ENCODE results near the gene OR5D13. TPM values are rescaled to one million over a fixed set of nuclear protein-coding genes. Genes with fewer than 3 reads are reported as not detected.

OR5D13 gene
- total and polyA plus RNA-seq, 9 donors, result not detected

GRCh38 chr11:55819330-55819729 is 46.1 kb downstream of the OR5D13 start, which contains the start of gene OR5D18:
TSS of gene OR5D18 (plus strand) at chr11:55819630. CDS start at chr11:55819630, 0 bp downstream.
- no peak for TF ChIP-seq POLR2A (IDR thresholded peaks at IDR 0.05)
- TF ChIP-seq, protein P1, sequence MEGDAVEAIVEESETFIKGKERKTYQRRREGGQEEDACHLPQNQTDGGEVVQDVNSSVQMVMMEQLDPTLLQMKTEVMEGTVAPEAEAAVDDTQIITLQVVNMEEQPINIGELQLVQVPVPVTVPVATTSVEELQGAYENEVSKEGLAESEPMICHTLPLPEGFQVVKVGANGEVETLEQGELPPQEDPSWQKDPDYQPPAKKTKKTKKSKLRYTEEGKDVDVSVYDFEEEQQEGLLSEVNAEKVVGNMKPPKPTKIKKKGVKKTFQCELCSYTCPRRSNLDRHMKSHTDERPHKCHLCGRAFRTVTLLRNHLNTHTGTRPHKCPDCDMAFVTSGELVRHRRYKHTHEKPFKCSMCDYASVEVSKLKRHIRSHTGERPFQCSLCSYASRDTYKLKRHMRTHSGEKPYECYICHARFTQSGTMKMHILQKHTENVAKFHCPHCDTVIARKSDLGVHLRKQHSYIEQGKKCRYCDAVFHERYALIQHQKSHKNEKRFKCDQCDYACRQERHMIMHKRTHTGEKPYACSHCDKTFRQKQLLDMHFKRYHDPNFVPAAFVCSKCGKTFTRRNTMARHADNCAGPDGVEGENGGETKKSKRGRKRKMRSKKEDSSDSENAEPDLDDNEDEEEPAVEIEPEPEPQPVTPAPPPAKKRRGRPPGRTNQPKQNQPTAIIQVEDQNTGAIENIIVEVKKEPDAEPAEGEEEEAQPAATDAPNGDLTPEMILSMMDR (IDR thresholded peaks at IDR 0.05), result no peak
- no peak for TF ChIP-seq EP300 (IDR thresholded peaks at IDR 0.05)
- Histone ChIP-seq H3K27ac (no peak within 1 kb of the TSS), H3K4me1 (ENCODE audit: insufficient read depth) (no peaks in the 10 kb centered on the region), H3K9me3 (no peaks in the 10 kb centered on the region), H3K4me3 (no peak within 1 kb of the TSS), H3K36me3 (no peaks in the 10 kb centered on the region), H3K27me3 (no peaks in the 10 kb centered on the region)
- DNase-seq, result no peak
- WGBS, 3 donors, result 80 to 82% (median 80%) methylated on average over 5 of the region's 5 CpGs
- intact Hi-C loops (cut with DNase I), result no loop called here

Other genes starting within 250 kb of the OR5D13 start
- gene OR4C15, start 219.0 kb upstream of the OR5D13 start, total RNA-seq, result not detected
- not detected for gene OR4C15, start 219.0 kb upstream of the OR5D13 start, polyA plus RNA-seq
- gene OR4C16, start 201.3 kb upstream of the OR5D13 start, total RNA-seq, result not detected
- gene OR4C16, start 201.3 kb upstream of the OR5D13 start, polyA plus RNA-seq, result not detected
- gene OR4C11, start 165.8 kb upstream of the OR5D13 start, total RNA-seq, result not detected
- gene OR4C11, start 165.8 kb upstream of the OR5D13 start, polyA plus RNA-seq, result not detected
- gene OR4P4, start 138.3 kb upstream of the OR5D13 start, total RNA-seq, result not detected
- gene OR4P4, start 138.3 kb upstream of the OR5D13 start, polyA plus RNA-seq, result not detected
- gene OR4S2, start 125.1 kb upstream of the OR5D13 start, total RNA-seq, result not detected
- gene OR4S2, start 125.1 kb upstream of the OR5D13 start, polyA plus RNA-seq, result not detected
- not detected for gene OR4C6, start 111.2 kb upstream of the OR5D13 start, total RNA-seq
- gene OR4C6, start 111.2 kb upstream of the OR5D13 start, polyA plus RNA-seq, result not detected
- gene OR5D14, start 22.1 kb downstream of the OR5D13 start, total RNA-seq, result not detected
- gene OR5D14, start 22.1 kb downstream of the OR5D13 start, polyA plus RNA-seq, result not detected
- gene OR5L1, start 37.9 kb downstream of the OR5D13 start, total RNA-seq, result not detected
- gene OR5L1, start 37.9 kb downstream of the OR5D13 start, polyA plus RNA-seq, result not detected
- not detected for gene OR5D18, start 46.2 kb downstream of the OR5D13 start, total RNA-seq
- not detected for gene OR5D18, start 46.2 kb downstream of the OR5D13 start, polyA plus RNA-seq
- not detected for gene OR5L2, start 53.8 kb downstream of the OR5D13 start, total RNA-seq
- gene OR5L2, start 53.8 kb downstream of the OR5D13 start, polyA plus RNA-seq, result not detected
- gene OR5D16, start 65.3 kb downstream of the OR5D13 start, total RNA-seq, result not detected
- not detected for gene OR5D16, start 65.3 kb downstream of the OR5D13 start, polyA plus RNA-seq
- not detected for gene TRIM51, start 109.9 kb downstream of the OR5D13 start, total RNA-seq
- gene TRIM51, start 109.9 kb downstream of the OR5D13 start, polyA plus RNA-seq, result not detected
- gene OR5W2, start 141.1 kb downstream of the OR5D13 start, total RNA-seq, result not detected
- not detected for gene OR5W2, start 141.1 kb downstream of the OR5D13 start, polyA plus RNA-seq
- not detected for gene OR5I1, start 163.0 kb downstream of the OR5D13 start, total RNA-seq
- not detected for gene OR5I1, start 163.0 kb downstream of the OR5D13 start, polyA plus RNA-seq
- not detected for gene OR10AG1, start 196.5 kb downstream of the OR5D13 start, total RNA-seq
- gene OR10AG1, start 196.5 kb downstream of the OR5D13 start, polyA plus RNA-seq, result not detected
- not detected for gene OR5F1, start 221.2 kb downstream of the OR5D13 start, total RNA-seq
- gene OR5F1, start 221.2 kb downstream of the OR5D13 start, polyA plus RNA-seq, result not detected